NCI-H1105 treated with DMSO at 0.1 percent for 48 hours (cell line): ENCODE results near the gene SLC16A3.
A peak's percentile ranks its signal among the peaks of the same experiment; 100 is the strongest.

ENCODE experiments used
- DNase-seq: peaks from one replicate; lab custom pipeline; 2025; lab: John Stamatoyannopoulos, UW

Gene SLC16A3

GRCh38 chr17:82287013-82287867 is 58.4 kb downstream of the SLC16A3 start:
- no peak for DNase-seq

DNA sequence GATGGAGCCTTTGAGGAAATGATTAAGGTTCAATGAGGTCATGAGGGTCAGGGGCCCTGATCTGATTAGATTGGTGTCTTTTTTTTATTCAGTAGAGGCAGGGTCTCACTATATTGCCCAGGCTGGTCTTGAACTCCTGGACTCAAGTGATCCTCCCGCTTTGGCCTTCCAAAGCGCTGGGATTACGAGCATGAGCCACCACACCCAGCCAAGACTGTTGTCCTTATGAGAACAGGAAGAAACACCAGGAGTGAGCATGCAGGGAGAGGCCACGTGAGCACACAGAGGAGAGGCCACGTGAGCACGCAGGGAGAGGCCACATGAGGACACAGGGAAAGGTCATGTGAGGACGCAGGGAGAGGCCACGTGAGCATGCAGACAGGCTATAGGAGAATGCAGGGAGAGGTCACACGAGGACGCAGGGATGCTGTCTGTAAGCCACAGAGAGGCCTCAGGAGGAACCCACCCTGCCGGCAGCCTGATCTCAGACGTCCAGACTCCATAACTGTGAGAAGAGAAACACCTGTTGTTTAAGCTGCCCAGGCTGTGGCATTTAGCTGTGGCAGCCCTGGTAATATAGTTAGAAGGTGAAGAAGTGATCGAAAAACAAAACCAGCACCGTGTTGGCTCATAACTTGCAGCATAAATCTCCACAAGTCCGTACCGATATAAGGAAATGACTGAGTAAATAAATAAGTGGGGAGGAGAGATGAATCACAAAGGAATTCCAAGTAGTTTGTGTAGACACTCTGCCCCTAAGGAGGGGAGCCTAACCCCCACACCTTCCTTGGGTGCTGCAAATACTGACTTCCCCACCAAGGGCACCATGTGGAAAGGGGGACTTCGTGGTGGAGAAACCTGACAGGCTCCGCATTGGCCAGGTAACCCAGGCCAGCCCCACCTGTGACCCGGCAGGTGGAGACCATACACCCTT is 59.3 kb downstream of the SLC16A3 start:
- peak; percentile 14 for DNase-seq
